ENCODE data around the gene SIRT6.

The SIRT6 gene

GRCh38 chr19:4124638-4125037, 57.7 kb downstream of the SIRT6 start:
- no peak overlapping the region; the same call in 1 of the 2 replicates for H3K4me3 ChIP-seq (ENCODE audit: low read depth, low read length)
- no peak for TF ChIP-seq CTCF (IDR thresholded peaks at IDR 0.05; ENCODE audit: low read depth, low read length, missing control alignments)
- no peak for DNase-seq (ENCODE audit: low read depth)
